ENCODE results near the gene EME1. TPM values are rescaled to one million over a fixed set of nuclear protein-coding genes. Genes with fewer than 3 reads are reported as not detected.

Gene EME1
- total RNA-seq, 4 donors from 2014 or later = 0.27 to 1.3 (median 0.38) TPM

DNA sequence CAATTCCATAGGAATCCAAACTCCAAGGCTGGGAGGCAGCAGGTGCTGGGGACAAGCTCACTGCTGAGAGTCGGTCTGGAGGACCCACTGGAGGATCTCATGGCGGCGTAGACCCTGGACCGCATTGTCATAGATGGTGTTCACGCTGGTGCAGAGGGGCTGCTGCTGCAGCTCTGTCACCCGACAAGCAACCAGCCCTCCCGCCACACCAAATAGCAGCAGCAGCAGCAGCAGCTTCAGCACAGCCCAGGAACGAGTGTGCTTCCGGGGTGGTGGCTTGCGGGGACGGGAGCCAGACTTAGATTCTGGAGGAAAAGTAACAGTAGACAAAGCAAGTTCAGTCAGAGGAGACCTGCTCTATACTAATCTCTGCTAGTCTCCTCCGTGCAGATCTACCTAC, 9.9 kb downstream of the EME1 start:
- WGBS, 2 donors = 90 to 93% methylated on average over 12 of the region's 12 CpGs
- DNase-seq (ENCODE audit: low spot score in 2 of 2) = no peak
- TF ChIP-seq, protein P1, sequence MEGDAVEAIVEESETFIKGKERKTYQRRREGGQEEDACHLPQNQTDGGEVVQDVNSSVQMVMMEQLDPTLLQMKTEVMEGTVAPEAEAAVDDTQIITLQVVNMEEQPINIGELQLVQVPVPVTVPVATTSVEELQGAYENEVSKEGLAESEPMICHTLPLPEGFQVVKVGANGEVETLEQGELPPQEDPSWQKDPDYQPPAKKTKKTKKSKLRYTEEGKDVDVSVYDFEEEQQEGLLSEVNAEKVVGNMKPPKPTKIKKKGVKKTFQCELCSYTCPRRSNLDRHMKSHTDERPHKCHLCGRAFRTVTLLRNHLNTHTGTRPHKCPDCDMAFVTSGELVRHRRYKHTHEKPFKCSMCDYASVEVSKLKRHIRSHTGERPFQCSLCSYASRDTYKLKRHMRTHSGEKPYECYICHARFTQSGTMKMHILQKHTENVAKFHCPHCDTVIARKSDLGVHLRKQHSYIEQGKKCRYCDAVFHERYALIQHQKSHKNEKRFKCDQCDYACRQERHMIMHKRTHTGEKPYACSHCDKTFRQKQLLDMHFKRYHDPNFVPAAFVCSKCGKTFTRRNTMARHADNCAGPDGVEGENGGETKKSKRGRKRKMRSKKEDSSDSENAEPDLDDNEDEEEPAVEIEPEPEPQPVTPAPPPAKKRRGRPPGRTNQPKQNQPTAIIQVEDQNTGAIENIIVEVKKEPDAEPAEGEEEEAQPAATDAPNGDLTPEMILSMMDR (IDR thresholded peaks at IDR 0.05) = no peak
- no peak for TF ChIP-seq POLR2A (IDR thresholded peaks at IDR 0.05)
- H3K4me3 ChIP-seq (ENCODE audit: low read depth, poor library complexity, severe bottlenecking) = no peak overlapping the region
- intact Hi-C loops (cut with DNase I; ENCODE audit: low total_unique reads) = no loop called here

DNA sequence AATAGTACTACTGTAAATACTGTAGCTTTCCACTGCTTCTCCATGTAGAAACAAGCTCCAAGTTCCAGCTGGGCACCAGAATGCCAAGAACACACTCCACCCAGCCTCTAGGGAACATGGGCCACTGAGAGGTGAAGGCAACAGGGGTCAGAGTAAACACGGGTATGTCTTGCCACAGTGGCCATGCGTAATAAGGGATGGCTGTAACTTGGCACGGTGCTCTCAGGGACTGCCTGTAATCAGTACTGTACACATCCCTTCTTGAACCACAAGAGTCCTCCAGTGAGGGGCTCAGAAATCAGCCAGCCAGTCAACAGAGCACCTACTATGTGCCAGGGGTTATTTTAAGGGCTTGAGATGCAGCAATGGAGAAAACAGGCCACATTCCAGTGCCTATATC, 13.5 kb downstream of the EME1 start:
- no peak for DNase-seq (ENCODE audit: low spot score in 2 of 2)
- intact Hi-C loops (cut with DNase I; ENCODE audit: low total_unique reads) = no loop called here
- 57 to 68% methylated on average over 3 of the region's 3 CpGs for WGBS, 2 donors
- no peak overlapping the region for H3K4me3 ChIP-seq (ENCODE audit: low read depth, poor library complexity, severe bottlenecking)
- no peak for TF ChIP-seq POLR2A (IDR thresholded peaks at IDR 0.05)
- TF ChIP-seq, protein P1 (IDR thresholded peaks at IDR 0.05) = no peak

DNA sequence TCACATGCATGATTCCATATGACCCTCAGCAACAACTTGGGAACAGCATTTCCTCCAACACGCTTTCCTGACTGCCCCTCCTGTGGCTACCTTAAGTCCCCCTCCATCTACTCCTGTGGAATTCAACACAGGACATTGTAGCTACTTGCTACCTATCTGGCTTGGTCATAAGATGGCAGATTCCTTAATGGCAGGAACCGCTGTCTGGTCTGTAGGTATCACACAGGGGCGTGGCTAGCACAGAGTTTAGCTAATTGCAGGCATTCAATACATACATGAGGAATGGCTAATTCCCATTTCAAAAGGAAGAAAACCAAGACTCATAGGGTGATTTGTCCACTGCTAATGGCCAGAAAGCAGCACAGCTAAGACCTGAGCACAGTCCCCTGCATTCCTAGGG, 15.7 kb downstream of the EME1 start:
- TF ChIP-seq POLR2A (IDR thresholded peaks at IDR 0.05) = no peak
- TF ChIP-seq, protein P1 (IDR thresholded peaks at IDR 0.05) = no peak
- DNase-seq (ENCODE audit: low spot score in 2 of 2) = no peak
- no peak overlapping the region for H3K4me3 ChIP-seq (ENCODE audit: low read depth, poor library complexity, severe bottlenecking)
- WGBS, 2 donors = 89 to 96% methylated on average over 3 of the region's 3 CpGs
- intact Hi-C loops (cut with DNase I; ENCODE audit: low total_unique reads) = no loop called here

DNA sequence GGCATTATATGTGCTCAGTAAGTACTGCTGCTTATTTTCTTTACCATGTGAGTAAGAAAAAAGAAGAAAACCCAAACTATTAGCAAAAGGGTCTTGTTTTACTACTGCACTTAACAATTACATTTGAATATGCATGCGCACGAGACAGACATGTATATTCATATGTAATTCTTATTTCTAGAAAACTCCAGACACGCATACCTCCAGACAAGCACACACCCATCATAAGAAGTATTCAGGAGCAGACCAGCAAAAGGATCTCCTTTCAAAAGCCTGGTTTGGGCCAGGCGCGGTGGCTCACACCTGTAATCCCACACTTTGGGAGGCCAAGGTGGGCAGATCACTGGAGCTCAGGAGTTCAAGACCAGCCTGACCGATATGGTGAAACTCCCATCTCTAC, 16.5 kb downstream of the EME1 start:
- intact Hi-C loops (cut with DNase I; ENCODE audit: low total_unique reads) = no loop called here
- WGBS, 2 donors = 92 to 98% methylated on average over 6 of the region's 6 CpGs
- TF ChIP-seq, protein P1 (IDR thresholded peaks at IDR 0.05) = no peak
- TF ChIP-seq POLR2A (IDR thresholded peaks at IDR 0.05) = no peak
- DNase-seq (ENCODE audit: low spot score in 2 of 2) = no peak
- H3K4me3 ChIP-seq (ENCODE audit: low read depth, poor library complexity, severe bottlenecking) = no peak overlapping the region

DNA sequence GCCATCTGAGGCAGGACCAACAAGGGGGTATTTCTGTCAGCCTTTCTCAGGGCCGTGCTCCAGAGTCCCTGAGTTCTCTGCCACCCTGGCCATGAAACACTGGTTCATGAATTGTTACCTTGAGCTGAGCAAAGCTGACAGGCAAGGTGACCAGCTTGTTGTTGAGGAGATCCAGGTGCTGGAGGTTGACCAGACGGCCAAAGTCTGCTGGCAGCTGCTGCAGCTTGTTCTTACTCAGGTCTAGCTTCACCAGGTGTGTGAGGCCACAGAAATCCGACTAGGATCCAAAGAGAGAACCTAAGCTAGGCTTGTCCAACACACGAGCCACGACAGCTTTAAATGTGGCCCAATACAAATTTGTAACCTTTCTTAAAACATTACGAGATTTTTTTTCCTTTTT, 19.6 kb downstream of the EME1 start:
- no peak for TF ChIP-seq POLR2A (IDR thresholded peaks at IDR 0.05)
- TF ChIP-seq, protein P1 (IDR thresholded peaks at IDR 0.05) = no peak

DNA sequence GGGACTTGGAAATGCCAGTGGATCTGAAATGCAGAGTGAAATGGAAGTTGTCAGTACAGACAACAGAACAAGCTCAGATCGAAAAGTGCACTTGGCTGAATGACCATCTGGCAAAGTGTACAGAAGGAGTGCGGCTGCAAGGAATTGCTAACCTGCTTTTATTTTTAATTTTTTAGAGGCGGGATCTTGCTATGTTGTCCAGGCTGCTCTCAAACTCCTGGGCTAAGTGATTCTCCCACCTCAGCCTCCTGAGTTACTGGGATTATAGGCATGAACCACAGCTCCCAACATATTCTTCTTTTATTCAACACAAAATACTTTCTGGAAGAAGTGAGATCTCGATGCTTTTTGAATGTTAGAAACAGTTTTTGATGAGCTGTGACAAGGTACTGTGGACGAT, 20.7 kb downstream of the EME1 start:
- intact Hi-C loops (cut with DNase I; ENCODE audit: low total_unique reads) = no loop called here
- TF ChIP-seq POLR2A (IDR thresholded peaks at IDR 0.05) = no peak
- TF ChIP-seq, protein P1 (IDR thresholded peaks at IDR 0.05) = no peak

More for the DNA sequence above, 19.6 kb downstream of the EME1 start:
- 82% methylated on average over 6 of the region's 6 CpGs for WGBS, 2 donors
- no peak for DNase-seq (ENCODE audit: low spot score in 2 of 2)
- no peak overlapping the region for H3K4me3 ChIP-seq (ENCODE audit: low read depth, poor library complexity, severe bottlenecking)
- intact Hi-C loops (cut with DNase I; ENCODE audit: low total_unique reads) = no loop called here

More for the DNA sequence above, 20.7 kb downstream of the EME1 start:
- 92 to 93% methylated on average over 5 of the region's 5 CpGs for WGBS, 2 donors
- no peak for DNase-seq (ENCODE audit: low spot score in 2 of 2)
- H3K4me3 ChIP-seq (ENCODE audit: low read depth, poor library complexity, severe bottlenecking) = no peak overlapping the region

All from lower leg skin (tissue), 4 donors.